GM19397 (cell line): ENCODE measurements around the gene YIPF4.
A peak's percentile ranks its signal among the peaks of the same experiment; 100 is the strongest.
"Not testable (repeated sequence)": the region's sequence is repeated elsewhere in the genome, so short reads cannot be mapped to it uniquely, and the experiment has no call there.

Experiments used
- ATAC-seq: cut with Tn5 transposase; IDR thresholded peaks from one replicate; pipeline ENCODE4 v1.9.1; 2021; ENCODE audit warnings: mild to moderate bottlenecking, moderate library complexity; ENCODE audit not compliant: unreplicated experiment

The YIPF4 gene

GRCh38 chr2:32277674-32278477 lies at the start of gene YIPF4:
YIPF4 (plus strand) TSS chr2:32277904; CDS start chr2:32278156, 252 bp downstream.
- peak; percentile 96 for ATAC-seq

DNA sequence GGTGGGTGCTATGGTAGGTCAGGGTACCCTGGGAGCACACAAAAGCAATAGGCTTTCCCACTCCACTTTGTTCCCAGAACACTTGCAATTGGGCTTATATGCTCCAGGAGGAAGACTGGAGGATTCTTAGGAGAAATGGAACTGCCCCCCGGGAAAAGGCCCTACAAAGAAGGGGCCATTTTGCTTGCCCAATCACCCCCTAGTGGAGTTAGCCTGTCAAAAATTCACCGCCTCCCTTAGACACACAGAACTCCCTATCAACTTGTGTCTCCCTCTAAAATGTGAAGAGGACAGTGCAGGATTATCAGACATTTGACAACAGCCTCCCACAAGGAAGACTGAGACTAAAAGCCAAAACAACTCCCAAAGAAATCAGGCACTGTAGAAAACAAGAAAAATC lies 49.5 kb upstream of the YIPF4 start:
- ATAC-seq = no peak

DNA sequence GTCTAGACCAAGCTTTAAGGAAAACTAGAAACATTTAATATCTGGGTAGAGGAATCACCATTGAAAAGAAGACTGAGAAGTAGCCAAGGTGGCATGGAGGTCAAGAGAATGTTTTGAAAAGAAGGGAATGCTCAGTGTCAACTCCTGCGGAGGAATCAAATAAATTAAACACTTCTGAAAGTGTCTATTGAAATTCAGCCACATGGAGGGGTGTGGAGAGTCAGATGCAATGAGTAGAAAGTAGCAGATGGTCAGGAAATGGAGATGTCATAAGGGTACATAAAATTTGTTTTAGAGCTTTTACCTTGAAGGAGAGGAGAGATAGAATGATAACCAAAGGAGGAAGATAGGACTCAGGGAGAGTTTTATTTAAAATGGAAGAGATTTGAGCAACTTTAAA lies 48.1 kb upstream of the YIPF4 start:
- no peak for ATAC-seq

GRCh38 chr2:32231959-32232358 lies 45.7 kb upstream of the YIPF4 start:
- no peak for ATAC-seq

GRCh38 chr2:32235315-32235714 lies 42.4 kb upstream of the YIPF4 start:
- ATAC-seq = no peak

DNA sequence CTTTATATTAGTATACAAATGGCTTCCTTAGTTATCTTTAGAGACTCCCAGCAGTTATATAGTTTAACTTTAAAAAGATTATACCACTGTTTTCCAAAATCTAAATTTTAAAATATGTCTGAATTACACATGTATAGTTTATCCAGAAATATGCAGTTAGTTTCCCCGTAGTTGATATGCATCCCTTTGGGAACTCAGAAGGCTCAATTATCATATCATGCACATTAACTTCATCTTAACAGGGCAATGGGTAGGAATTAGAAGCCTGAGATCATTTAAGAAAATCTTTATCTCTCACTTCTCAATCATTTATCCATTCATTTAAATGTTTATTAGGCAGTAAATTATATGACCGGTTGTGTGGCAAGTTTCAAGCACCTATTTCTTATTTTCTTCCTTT lies 40.2 kb upstream of the YIPF4 start:
- no peak for ATAC-seq

DNA sequence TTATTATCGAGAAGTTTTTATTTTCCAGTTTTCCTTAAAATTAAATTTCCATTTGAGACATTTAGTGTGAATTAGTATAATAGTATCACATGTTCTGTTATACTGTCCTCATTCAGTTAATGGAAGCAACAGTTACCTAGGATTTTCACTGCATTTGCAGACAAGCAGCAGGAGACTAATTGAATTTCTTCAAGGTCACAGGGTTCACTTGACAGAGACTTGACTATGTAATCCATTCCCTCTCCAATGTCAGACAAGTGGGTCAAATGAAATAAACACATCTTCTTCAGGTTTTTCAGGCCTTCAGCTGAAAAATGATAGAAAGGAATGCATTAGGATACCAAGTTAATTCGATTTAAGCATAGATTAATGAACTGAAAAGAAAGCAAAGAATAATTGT lies 39.7 kb upstream of the YIPF4 start:
- ATAC-seq = no peak

DNA sequence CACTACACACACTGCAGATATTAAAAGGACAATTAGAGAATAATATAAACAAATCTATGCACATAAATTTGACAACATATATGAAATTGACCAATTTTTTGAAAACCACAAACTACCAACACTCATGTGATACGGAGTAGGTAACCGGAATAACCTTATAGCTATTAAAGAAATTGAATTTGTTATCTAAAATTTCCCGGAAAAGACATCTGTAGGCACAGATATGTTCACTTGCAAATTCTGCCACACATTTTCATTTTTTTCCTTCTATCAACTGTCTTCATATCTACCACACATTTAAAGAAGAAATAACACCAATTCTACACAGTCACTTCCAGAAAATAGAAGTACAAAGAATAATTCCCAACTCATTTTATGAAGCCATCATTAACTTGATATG lies 35.4 kb upstream of the YIPF4 start:
- no peak for ATAC-seq

DNA sequence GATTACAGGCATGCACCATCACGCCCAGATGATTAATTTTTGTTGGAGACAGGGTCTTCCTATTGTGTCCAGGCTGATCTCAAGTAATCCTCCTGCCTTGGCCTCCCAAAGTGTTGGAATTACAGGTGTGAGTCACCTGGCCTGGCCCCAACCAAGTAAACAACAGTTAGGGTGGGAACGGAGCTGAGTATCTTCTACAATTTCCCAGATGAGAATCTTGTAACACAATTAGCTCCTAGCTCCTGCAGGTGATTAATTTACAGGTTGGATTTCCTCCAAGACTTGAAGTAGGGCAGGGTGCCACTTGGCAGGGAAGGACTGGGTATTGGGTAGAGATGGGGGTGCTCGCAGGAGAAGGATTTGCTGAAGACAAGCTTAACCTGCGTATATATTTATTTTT lies 30.8 kb upstream of the YIPF4 start:
- no peak for ATAC-seq

GRCh38 chr2:32248299-32248698 lies 29.4 kb upstream of the YIPF4 start:
- no peak for ATAC-seq

DNA sequence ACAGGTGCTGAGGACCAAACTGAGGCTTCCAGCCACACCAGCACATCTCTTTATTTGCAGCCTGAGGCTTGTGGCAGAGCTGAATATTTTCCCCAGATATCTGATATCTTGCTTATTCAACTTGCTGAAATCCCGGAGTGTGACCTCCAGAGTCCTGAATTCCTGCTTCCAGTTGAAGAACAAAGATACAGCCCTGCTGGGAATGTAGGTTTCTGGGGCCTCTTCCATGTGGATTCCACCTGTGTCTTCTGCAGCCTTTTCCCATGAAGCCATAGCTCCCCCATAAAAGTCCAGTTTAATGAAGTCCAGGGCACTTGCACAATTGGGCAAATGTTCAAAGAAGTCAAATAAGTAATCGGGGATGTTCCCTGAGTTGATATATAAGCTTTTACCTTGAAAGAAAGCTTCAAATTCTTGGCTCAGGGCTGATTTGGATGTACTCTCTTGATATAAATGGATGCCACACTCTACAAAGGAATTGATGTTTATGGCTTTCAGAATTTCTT lies 27.9 kb upstream of the YIPF4 start:
- ATAC-seq = no peak

DNA sequence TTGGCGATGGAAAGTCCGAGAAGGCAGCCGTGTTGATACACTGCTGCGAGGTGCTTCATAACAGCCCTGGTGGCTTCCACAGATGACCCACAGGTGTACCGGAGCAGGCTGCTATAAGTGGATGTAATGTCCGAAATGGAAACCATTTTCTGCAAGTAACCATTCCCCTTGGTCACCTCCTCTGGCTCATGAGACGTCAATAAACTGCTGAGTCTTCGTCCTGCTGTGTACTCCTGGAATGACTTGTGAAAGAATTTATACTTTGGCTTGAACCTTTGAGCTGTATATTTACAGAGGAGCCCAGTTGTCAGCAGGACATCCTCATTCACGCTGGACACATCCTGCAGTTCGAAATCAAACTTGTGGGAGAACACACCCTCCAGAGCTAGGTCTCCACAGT lies 27.4 kb upstream of the YIPF4 start:
- no peak for ATAC-seq

GRCh38 chr2:32258242-32258641 lies 19.5 kb upstream of the YIPF4 start:
- ATAC-seq = no peak

DNA sequence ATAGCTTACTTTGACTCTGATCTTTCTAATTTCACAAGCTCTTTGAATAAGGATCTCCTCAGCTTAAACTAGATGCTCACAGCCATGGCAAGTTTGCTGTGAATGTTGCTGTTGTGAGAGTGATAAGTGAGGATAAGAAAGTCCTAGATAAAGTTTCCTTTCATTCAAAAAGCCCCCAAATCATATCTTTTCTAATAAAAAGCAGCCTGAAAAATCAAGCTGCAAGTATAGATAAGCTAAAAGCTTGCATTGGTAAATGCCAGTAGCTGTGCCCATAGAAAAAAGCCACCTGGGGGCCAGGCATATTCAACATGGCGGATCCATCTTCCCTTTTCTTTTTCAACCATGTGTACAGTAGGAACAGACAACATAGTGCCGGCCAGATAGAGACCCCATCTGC lies 17.3 kb upstream of the YIPF4 start:
- ATAC-seq = no peak

DNA sequence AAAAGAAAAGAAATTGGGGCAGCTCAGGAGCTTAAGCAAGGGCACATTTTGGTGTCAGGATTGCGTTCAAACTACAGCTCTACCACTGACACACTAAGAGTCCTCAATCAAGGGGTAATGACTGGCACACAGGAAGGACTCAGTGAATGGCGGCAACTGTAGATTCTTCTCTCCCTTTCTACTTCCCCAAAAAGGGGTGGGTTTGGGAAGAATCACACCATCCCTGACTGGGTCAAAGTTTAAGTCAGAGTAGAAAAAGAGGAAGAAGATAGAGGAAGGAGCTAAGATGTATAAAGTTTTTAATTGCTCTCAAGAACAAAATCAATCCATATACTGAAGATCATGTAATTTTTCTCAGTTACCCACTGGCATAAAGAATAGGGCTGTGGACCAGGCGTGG lies 15.6 kb upstream of the YIPF4 start:
- no peak for ATAC-seq

DNA sequence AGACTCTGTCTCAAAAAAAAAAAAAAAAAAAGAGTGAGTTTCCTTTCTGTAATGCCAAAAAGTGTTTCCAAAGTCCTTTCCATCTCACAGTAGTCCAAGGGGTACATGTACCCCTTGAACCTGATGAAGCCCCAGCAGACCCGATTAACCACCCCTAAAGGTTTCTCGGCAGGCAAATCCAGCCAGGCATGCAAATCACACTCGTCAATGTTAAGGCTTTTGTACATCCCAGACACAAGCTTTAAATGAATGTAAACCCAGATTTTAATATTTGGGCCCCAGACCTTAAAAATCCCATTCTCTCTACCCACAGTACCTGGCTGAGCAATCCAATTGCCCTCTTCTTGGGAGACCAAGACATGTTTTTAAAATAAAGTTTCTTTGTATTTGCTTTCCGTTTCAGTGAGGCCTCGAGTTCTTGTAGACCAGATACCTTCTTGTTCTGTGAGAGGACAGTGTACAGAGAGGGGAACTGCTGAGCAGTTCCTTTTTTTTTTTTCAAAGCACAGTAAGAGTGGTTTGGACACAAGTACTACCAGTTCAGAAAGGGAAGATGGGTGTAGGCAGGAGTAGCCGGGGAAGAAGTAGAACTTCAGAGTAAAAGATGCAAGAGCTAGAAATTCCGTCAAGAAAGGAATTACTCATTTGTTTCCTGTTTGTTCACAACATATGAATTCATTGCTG lies 13.1 kb upstream of the YIPF4 start, which contains the start of gene NLRC4:
Gene NLRC4, minus strand, starts transcription at position 465 of the 684 bp plus-strand sequence. CDS start 8,111 bp downstream, outside the sequence.
- peak; percentile 87 for ATAC-seq

GRCh38 chr2:32271063-32271462 lies 6.6 kb upstream of the YIPF4 start:
- ATAC-seq = no peak

- ATAC-seq = no peak
Observed at GRCh38 chr2:32272279-32272678, 5.4 kb upstream of the YIPF4 start.

DNA sequence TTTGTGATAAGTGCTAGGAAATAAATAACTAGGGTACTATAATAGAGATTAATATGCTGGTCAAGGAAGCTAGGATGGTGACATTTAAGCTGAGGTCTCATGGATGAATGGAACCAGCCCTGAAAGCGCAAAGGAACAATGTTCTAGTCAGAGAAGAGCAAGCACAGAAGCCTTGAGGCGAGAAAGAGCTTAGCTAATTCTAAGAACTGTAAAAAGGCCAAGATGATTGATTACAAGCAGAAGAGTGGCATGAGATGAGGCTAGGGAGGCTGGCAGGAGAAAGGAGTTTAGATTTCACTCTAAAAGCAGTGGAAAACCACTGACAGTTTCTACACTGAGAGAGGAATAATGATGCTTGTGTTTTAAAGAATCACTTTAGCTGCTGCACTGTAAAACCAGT lies 3.4 kb upstream of the YIPF4 start:
- no peak for ATAC-seq

DNA sequence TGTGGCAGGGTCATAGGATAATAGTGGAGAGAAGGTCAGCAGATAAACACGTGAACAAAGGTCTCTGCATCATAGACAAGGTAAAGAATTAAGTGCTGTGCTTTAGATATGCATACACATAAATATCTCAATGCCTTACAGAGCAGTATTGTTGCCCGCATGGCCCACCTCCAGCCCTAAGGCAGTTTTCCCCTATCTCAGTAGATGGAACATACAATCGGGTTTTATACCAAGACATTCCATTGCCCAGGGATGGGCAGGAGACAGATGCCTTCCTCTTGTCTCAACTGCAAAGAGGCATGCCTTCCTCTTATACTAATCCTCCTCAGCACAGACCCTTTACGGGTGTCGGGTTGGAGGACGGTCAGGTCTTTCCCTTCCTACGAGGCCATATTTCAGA lies 1.9 kb upstream of the YIPF4 start:
- ATAC-seq = not testable (repeated sequence)

GRCh38 chr2:32277363-32277673 lies 386 bp upstream of the YIPF4 start:
- no peak for ATAC-seq

GRCh38 chr2:32278478-32278853 lies 762 bp downstream of the YIPF4 start:
- ATAC-seq = no peak
